Adipocyte (in vitro differentiated cells): ENCODE data around the gene XG.
"Not testable (repeated sequence)": the region's sequence is repeated elsewhere in the genome, so short reads cannot be mapped to it uniquely, and the experiment has no call there.

Experiments
- DNase-seq: peaks from one replicate; pipeline ENCODE4 v3.0.0-alpha.2; 2015; ENCODE audit warnings: low read depth
- H3K27me3 ChIP-seq: replicated peaks from 2 replicates; pipeline ENCODE4 v1.7.0; 2013; ENCODE audit warnings: mild to moderate bottlenecking, low read length, moderate library complexity; ENCODE audit not compliant: control insufficient read depth, insufficient read depth
- H3K36me3 ChIP-seq: 2 replicates; pipeline ENCODE4 v1.7.0; 2013; ENCODE audit warnings: low read length, mild to moderate bottlenecking, moderate library complexity; ENCODE audit not compliant: control insufficient read depth, insufficient read depth, severe bottlenecking
- H3K4me1 ChIP-seq: 2 replicates; pipeline ENCODE4 v1.7.0; 2013; ENCODE audit warnings: mild to moderate bottlenecking, low read length, moderate library complexity; ENCODE audit not compliant: control insufficient read depth, insufficient read depth
- H3K4me3 ChIP-seq: 2 replicates; pipeline ENCODE4 v1.7.0; 2013; ENCODE audit warnings: mild to moderate bottlenecking, low read length, moderate library complexity
- H3K9ac ChIP-seq: 2 replicates; pipeline ENCODE4 v1.7.0; 2013; ENCODE audit warnings: mild to moderate bottlenecking, low read length, moderate library complexity
- H3K9me3 ChIP-seq: 2 replicates; pipeline ENCODE4 v1.7.0; 2013; ENCODE audit warnings: mild to moderate bottlenecking, low read length, moderate library complexity; ENCODE audit not compliant: control insufficient read depth

XG gene

DNA sequence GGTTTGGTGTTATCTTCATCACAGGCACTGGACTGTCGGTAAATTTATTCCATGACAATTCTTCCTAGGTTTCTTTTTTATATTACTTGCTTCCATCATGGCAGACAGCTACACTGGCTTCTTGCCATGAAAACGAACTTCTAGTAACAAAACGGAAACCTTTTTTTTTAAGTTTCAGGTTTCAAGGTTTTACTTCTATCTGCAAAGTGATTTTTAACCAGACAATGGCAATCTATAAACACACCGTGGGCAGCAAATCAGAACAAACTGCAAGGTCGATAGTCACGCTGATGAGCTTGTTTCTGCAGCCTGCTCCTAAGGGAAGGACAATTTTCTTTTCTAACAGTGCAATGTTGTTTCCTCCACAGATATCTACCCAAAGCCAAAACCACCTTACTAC is 29.9 kb downstream of the XG start:
- H3K4me1 ChIP-seq, result peaks cover 14% of the 10 kb centered on the region
- no peak for DNase-seq
- no peak overlapping the region for H3K9ac ChIP-seq
- no peaks in the 10 kb centered on the region for H3K9me3 ChIP-seq
- peaks cover 24% of the 10 kb centered on the region for H3K36me3 ChIP-seq
- no peaks in the 10 kb centered on the region for H3K27me3 ChIP-seq
- H3K4me3 ChIP-seq, result no peak overlapping the region

DNA sequence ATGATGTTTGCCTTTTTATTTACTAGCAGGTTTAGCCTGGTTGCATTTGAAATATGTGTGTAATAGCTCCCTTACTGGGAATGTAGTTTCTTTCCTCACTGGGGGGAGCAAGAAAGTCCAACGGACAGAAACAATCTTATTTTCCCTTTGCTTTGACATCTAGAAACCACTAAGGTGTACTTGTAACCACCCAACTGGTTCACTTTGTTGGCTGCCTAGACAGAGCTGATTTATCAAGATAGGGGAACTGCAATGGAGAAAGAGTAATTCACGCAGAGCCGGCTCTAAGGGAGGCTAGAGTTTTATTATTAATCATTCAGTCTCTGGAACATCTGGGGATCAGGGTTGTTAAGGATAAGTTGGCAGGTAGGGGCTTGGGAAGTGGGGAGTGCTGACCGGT is 30.3 kb downstream of the XG start:
- Histone ChIP-seq H3K9me3 (no peaks in the 10 kb centered on the region), H3K9ac (no peak overlapping the region), H3K36me3 (peaks cover 28% of the 10 kb centered on the region), H3K27me3 (no peaks in the 10 kb centered on the region), H3K4me1 (peaks cover 14% of the 10 kb centered on the region), H3K4me3 (no peak overlapping the region)
- DNase-seq, result no peak

DNA sequence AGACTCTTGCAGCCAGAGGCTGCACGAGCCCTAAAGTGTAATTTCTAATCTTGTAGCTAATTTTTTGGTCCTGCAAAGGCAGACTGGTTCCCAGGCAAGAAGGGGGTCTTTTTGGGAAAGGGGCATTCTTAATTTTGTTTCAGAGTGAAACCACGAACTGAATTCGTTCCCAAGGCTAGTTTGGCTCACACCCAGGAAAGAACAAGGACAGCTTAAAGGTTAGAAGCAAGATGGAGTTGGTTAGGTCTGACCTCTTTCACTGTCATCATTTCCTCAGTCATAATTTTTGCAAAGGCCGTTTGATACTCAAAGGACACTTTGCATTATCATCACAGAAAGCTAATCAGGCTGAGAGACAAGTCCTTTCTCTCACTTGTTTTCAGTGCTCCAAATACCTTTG is 30.9 kb downstream of the XG start:
- H3K4me1 ChIP-seq, result peaks cover 14% of the 10 kb centered on the region
- DNase-seq, result no peak
- no peak overlapping the region for H3K4me3 ChIP-seq
- H3K36me3 ChIP-seq, result peaks cover 31% of the 10 kb centered on the region
- H3K27me3 ChIP-seq, result no peaks in the 10 kb centered on the region
- H3K9ac ChIP-seq, result no peak overlapping the region
- H3K9me3 ChIP-seq, result no peaks in the 10 kb centered on the region

DNA sequence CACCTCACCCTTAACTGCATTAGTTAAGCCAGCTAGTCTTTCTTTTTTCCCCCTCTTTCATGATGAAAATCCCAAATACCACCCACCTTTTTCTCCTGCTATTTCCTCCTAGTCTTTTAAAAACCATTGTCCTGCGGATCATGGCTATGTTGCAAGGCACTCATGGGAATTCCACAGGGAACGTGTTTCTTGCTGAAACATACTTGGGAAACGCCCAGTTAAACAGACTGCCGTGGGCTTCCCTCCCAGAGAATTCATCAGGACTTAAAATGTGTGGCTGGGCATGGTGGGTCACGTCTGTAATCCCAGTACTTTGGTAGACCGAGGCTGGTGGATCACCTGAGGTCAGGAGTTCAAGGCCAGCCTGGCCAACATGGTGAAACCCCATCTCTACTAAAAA is 32.2 kb downstream of the XG start:
- H3K9me3 ChIP-seq, result no peaks in the 10 kb centered on the region
- H3K9ac ChIP-seq, result no peak overlapping the region
- no peak for DNase-seq
- H3K4me1 ChIP-seq, result peaks cover 16% of the 10 kb centered on the region
- H3K36me3 ChIP-seq, result peaks cover 31% of the 10 kb centered on the region
- H3K4me3 ChIP-seq, result no peak overlapping the region
- H3K27me3 ChIP-seq, result no peaks in the 10 kb centered on the region

DNA sequence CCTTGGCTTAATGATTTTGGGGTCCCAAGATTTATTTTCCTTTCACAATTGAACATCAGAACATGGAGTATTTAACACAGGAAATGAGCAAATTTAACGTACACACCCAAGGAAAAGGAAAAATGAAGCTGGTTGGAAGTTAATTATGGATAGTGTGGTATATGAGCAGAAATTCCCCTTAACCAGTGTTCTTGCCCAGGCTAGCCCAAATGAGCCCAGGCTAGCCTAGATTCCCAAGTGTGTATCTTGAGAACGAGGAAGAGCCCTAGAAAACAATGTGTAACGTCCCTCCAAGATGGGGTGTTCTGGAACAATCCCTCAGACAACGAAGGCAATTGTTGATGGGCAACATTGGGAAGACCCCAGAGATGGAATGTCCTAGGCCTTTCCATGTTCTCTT is 33.7 kb downstream of the XG start:
- Histone ChIP-seq H3K27me3 (no peaks in the 10 kb centered on the region), H3K36me3 (peaks cover 36% of the 10 kb centered on the region), H3K4me1 (peaks cover 19% of the 10 kb centered on the region), H3K9me3 (no peaks in the 10 kb centered on the region), H3K9ac (no peak overlapping the region), H3K4me3 (no peak overlapping the region)
- no peak for DNase-seq

DNA sequence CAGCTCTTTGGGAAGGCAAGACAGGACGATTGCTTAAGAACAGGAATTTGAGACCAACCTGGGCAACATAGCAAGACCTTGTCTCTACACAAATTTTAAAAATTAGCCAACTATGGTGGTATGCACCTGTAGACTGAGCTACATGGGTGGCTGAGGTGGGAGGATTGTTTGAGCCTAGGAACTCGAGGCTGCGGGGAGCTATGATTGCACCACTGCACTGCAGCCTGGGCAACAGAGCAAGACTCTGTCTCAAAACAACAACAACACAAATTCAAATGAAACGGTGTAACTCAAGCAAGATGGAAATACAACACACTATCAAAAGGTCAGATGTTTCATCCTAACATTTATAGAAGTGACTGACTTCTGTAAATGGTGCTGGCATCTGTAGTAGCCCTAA is 37.1 kb downstream of the XG start:
- DNase-seq, result no peak
- Histone ChIP-seq H3K9ac (no peak overlapping the region), H3K4me3 (no peak overlapping the region), H3K36me3 (peaks cover 31% of the 10 kb centered on the region), H3K9me3 (no peaks in the 10 kb centered on the region), H3K4me1 (peaks cover 10% of the 10 kb centered on the region), H3K27me3 (no peaks in the 10 kb centered on the region)

DNA sequence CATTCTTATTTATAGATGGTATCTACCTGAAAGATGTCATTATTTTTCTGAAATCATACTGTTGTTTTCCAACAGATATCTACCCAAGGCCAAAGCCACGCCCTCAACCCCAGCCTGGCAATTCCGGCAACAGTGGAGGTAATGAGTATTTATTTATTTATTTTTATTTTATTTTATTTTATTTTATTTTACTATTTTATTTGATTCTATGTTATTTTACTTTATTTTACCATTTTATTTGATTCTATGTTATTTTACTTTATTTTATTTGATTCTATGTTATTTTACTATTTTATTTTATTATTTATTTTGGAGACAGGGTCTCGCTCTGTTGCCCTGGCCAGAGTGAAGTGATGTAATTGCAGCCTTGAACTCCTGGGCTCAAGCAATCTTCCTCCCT is 37.7 kb downstream of the XG start:
- H3K27me3 ChIP-seq, result no peaks in the 10 kb centered on the region
- H3K9ac ChIP-seq, result no peak overlapping the region
- peaks cover 36% of the 10 kb centered on the region for H3K36me3 ChIP-seq
- H3K9me3 ChIP-seq, result no peaks in the 10 kb centered on the region
- no peak overlapping the region for H3K4me3 ChIP-seq
- DNase-seq, result no peak
- H3K4me1 ChIP-seq, result peaks cover 5% of the 10 kb centered on the region

DNA sequence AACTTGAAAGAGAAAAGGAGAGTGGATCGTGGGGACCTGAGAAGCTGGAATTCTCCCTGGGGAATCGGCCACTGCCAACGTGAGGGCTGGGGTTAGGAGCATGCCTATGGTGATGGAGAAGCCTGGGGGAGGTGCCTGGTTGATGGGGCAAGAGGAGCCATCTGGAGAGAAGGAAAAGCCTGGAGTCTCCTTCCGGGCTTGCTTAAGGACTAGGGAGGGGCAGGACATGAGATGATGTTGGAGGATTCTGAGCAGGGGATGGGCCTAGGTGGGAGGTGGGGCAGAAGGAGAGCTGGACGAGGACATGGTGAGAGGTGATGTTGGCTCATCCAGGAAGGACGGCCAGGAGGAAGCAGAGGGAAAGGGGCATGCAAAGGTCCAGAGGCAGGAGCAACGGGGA is 41.9 kb downstream of the XG start:
- Histone ChIP-seq H3K9me3 (no peaks in the 10 kb centered on the region), H3K36me3 (peaks cover 28% of the 10 kb centered on the region), H3K4me3 (no peak overlapping the region), H3K4me1 (peaks cover 5% of the 10 kb centered on the region), H3K27me3 (no peaks in the 10 kb centered on the region), H3K9ac (no peak overlapping the region)
- DNase-seq, result no peak

DNA sequence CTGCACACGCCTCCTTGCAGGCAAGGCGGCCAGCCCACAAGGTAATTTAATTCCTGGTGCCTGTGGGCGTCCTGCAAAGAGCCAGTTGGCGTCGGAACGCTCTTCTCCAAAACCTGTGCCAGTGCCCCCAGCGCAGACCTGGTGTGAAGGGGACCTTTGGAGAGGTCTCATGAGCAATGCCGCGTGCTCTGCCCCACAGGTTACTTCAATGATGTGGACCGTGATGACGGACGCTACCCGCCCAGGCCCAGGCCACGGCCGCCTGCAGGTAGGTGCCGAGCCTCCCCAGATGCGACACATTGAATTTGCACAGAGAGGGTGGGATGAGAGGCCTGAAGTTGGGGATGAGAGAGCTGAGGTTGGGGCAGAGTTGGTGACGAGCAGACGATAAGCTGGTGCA is 42.5 kb downstream of the XG start:
- H3K9ac ChIP-seq, result no peak overlapping the region
- peaks cover 28% of the 10 kb centered on the region for H3K36me3 ChIP-seq
- H3K27me3 ChIP-seq, result no peaks in the 10 kb centered on the region
- H3K9me3 ChIP-seq, result no peaks in the 10 kb centered on the region
- DNase-seq, result no peak
- no peak overlapping the region for H3K4me3 ChIP-seq
- H3K4me1 ChIP-seq, result peaks cover under 1% of the 10 kb centered on the region

DNA sequence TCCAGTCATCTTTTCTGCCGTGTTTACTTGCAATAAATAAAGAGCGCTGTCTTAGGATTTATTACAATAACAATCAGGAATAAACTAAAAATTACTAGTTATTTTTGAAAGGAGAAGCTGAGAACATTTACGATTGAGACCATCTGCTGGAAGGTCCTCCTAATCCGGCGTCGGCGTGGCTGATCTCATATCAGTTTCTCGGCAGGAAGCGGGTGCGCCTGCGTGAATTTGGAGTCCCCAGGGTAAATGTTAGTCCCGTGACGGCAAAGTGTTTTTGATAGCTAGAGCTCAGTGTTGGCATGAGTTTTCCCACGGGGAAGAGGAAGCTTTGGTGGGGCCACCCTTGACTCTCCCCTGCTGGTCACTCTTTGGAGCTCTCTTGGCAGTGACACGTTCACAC is 45.0 kb downstream of the XG start:
- H3K27me3 ChIP-seq, H3K4me1 ChIP-seq, H3K4me3 ChIP-seq, DNase-seq, H3K9me3 ChIP-seq, H3K9ac ChIP-seq: not testable (repeated sequence)
- peaks cover 12% of the 10 kb centered on the region for H3K36me3 ChIP-seq

DNA sequence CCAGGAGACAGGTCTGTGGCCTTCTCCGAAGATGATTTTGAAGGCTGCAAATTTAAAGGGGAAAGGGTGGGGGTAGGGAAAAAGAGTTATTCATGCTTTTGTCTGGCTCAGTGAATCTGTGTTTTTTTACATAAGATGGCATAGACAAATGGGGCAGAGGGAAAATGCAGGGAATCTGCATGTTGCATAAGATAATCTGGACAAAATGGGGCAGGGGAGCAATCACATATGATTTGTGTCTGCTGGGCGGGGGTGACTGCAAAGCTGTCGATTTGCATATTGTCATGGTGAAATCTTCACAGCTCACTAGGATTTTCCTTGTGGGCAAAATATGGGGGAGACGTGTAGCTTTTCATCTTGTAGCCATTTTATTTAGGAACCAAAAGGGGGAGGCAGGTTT is 47.5 kb downstream of the XG start:
- no peaks in the 10 kb centered on the region for H3K27me3 ChIP-seq
- no peak overlapping the region for H3K4me3 ChIP-seq
- peaks cover 6% of the 10 kb centered on the region for H3K36me3 ChIP-seq
- peaks cover 9% of the 10 kb centered on the region for H3K4me1 ChIP-seq
- no peak overlapping the region for H3K9ac ChIP-seq
- no peaks in the 10 kb centered on the region for H3K9me3 ChIP-seq
- no peak for DNase-seq

DNA sequence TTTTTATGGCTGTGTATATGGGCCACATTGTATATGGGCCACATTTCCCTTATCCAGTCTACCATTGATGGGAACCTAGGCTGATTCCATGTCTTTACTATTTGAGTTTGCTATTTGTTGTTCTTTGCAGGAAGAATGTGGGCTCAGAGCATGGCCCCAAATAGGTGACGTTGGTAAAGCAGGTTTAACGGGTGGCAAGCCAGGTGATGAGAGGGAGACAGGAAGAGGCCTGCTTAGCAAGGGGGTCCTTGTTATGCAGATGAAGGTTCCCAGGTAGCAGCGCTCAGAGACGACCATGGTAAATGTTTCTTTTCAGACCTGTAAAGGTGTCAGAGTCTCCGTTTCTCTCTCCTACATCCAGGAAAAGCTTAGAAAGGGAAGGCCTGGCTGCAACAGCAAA is 48.1 kb downstream of the XG start:
- H3K27me3 ChIP-seq, DNase-seq, H3K9me3 ChIP-seq, H3K9ac ChIP-seq, H3K36me3 ChIP-seq, H3K4me3 ChIP-seq: not testable (repeated sequence)
- peaks cover 14% of the 10 kb centered on the region for H3K4me1 ChIP-seq
